Measurements from ENCODE around the gene SFXN1.
"Not testable (repeated sequence)": the region's sequence is repeated elsewhere in the genome, so short reads cannot be mapped to it uniquely, and the experiment has no call there.

DNA sequence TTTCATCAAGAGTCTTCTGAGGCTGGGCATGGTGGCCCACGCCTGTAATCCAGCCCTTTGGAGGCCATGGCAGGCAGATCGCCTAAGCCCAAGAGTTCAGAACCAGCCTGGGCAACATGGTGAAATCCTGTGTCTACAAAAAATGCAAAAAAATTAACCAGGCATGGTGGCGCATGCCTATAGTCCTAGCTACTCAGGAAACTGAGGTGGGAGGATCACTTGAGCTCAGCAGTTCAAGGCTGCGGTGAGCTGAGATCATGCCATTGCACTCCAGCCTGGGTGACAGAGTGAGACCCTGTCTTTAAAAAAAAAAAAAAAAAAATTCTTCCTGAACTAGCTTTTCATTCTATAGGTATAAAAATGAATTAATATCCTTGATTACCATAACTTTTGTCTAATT, 29.3 kb downstream of the SFXN1 start:
- TF ChIP-seq, protein P1, sequence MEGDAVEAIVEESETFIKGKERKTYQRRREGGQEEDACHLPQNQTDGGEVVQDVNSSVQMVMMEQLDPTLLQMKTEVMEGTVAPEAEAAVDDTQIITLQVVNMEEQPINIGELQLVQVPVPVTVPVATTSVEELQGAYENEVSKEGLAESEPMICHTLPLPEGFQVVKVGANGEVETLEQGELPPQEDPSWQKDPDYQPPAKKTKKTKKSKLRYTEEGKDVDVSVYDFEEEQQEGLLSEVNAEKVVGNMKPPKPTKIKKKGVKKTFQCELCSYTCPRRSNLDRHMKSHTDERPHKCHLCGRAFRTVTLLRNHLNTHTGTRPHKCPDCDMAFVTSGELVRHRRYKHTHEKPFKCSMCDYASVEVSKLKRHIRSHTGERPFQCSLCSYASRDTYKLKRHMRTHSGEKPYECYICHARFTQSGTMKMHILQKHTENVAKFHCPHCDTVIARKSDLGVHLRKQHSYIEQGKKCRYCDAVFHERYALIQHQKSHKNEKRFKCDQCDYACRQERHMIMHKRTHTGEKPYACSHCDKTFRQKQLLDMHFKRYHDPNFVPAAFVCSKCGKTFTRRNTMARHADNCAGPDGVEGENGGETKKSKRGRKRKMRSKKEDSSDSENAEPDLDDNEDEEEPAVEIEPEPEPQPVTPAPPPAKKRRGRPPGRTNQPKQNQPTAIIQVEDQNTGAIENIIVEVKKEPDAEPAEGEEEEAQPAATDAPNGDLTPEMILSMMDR (IDR thresholded peaks at IDR 0.05; ENCODE audit: insufficient read depth, low read depth, low read length), result not testable (repeated sequence)
- TF ChIP-seq EZH2 (IDR thresholded peaks at IDR 0.05; ENCODE audit: insufficient read depth, low read length), result not testable (repeated sequence)
